Choroid plexus epithelial cell (primary cell): Measurements from ENCODE around the gene F5.

Experiments
- DNase-seq: peaks from one replicate; pipeline ENCODE4 v3.0.0-alpha.2; 2010; ENCODE audit warnings: low read depth
- H3K4me3 ChIP-seq: 2 replicates; pipeline ENCODE4 v1.5.1; 2011; ENCODE audit warnings: low read depth, mild to moderate bottlenecking, control low read depth, low read length, moderate library complexity
- TF ChIP-seq, protein P1 (sequence below): conservative IDR thresholded peaks from 2 replicates; pipeline ENCODE4 v1.5.1; 2011; ENCODE audit warnings: low read depth, mild to moderate bottlenecking, control low read depth, inconsistent platforms, low read length, moderate library complexity

Gene F5

DNA sequence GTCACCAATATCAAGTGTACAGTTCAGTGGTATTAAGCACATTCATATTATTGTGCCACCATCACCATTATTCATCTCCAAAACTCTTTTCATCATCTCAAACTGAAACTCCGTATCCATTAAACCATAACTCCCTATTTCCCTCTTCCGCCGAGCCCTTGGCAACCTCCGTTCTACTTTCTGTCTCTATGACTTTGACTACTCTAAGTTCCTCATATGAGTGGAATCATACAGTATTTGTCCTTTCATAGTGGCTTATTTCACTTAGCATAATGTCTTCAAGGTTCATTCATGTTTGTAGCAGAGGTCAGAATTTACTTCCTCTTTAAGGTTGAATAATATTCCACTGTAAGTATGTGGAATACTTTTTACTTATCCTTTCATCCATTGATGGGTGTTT is 21.9 kb upstream of the F5 start:
- TF ChIP-seq, protein P1, sequence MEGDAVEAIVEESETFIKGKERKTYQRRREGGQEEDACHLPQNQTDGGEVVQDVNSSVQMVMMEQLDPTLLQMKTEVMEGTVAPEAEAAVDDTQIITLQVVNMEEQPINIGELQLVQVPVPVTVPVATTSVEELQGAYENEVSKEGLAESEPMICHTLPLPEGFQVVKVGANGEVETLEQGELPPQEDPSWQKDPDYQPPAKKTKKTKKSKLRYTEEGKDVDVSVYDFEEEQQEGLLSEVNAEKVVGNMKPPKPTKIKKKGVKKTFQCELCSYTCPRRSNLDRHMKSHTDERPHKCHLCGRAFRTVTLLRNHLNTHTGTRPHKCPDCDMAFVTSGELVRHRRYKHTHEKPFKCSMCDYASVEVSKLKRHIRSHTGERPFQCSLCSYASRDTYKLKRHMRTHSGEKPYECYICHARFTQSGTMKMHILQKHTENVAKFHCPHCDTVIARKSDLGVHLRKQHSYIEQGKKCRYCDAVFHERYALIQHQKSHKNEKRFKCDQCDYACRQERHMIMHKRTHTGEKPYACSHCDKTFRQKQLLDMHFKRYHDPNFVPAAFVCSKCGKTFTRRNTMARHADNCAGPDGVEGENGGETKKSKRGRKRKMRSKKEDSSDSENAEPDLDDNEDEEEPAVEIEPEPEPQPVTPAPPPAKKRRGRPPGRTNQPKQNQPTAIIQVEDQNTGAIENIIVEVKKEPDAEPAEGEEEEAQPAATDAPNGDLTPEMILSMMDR = no peak
- no peak overlapping the region for H3K4me3 ChIP-seq
- DNase-seq = no peak

DNA sequence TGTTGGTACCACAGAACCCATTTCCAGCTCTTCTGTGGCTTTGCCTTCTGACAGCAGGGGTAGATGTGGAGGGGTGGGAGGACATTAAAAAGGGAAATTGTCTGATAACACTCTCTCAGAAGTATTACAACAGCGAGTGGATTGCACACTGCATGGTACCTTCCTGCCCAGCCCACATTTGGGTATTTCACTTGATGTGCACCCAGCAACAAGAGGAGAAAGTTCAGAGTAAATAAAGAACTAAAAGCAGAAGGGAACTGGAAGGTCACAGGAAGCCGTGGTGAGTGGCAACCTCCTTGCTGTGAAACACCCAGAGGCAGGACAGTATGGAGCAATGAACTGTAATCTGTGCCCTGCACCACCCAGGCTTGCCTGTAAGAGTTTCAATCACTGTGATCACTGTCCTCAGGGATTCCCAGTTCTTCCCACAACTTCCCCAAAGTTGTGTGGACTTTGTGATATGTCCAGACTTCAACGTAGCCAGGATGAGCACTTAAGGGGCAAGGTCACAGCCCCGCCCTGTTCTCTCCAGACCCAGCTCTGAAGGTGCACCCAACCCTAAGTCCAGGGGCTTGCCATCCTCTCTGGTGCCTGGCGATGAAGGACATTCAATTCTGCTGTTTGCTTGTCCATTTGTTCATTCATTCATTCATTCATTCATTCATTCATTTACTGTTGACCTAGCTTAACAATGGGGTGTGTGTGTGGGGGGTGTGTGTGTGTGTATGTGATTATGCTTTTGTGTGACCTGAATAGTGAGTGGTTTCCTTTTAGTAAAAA is 18.7 kb upstream of the F5 start:
- TF ChIP-seq, protein P1 = no peak
- no peak overlapping the region for H3K4me3 ChIP-seq

DNA sequence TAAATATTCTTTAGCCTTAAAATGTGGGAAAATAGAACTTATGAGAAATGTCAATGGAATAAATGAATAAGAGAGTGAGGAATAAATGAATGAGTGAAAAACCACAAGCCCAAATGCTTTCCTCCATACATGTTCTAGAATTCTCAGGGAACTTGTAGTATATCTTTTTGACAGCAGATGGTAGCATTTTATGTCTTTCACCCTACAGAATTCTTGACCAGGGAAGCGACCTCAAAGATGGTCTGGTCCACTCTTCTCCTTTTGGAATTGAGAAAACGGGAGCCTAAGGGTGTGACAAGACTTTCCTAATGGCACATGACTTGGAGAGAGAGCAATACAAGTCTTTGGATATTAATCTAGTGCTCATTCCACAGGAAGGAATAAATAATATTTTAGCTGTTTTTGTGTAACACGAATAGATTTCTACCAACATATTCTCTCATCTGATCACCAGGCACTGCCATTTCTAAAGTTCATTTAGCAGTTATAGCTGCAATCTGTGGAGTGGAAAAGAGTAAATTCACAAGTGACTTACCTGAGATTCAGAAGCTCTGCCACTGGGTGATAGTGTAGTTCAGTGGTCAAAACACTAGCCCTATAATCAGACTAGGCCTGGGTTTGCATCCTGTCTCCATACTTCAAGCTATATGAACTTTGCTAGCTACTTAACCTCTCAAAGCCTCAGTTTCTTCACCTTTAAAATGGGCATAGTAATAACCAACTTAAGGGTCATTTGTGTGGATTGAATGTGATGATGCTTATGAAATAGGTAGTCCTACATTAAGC is 15.0 kb upstream of the F5 start:
- no peak overlapping the region for H3K4me3 ChIP-seq
- TF ChIP-seq, protein P1 = peak; percentile 61
- peak; percentile 67 for DNase-seq

More for the DNA sequence above, 18.7 kb upstream of the F5 start:
- no peak for DNase-seq

DNA sequence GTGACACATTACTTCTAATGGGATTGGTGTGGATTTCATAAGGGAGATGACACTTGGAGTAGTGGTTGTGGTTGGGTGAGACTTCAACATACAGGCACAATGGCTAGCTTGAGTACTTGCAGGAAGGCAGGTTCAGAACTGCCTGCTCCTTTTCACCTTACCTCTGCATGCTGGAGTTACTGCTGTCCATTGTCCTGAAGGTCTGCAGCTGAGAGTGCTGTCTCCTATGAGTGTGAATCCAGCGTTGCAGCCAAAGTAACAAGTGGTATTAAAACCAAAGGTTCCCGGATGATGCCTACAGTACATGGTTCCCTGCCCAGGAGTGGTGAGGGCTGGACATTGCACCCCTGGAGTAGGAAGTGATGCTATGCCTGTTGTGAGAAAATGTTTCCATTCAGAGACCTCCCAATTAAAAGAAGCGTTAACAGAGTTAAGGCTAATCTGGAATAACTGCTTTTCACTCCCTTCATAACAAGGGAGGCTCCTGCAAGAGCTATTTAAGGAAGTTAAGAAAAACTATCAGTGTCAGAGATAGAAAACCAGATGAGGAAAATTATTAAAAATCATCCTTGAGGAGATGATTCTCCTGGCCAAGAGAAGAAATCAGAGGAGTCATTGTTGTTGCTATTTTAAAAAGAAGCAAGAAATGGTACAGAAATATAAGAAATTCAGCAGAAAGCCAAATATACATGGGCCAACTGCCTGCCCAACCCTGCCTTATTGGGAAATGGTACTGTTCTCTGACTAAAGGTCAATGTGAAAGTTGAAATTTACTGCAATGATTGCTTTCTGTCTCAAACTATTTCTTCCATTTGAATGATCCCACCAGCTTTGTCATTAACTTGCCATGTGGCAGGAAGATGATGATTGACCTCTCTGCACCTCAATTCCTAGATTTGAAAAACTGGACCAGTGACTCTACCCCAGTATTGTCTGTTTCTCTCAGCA is 9.8 kb upstream of the F5 start:
- peak; percentile 71 for DNase-seq
- TF ChIP-seq, protein P1 = no peak
- no peak overlapping the region for H3K4me3 ChIP-seq

DNA sequence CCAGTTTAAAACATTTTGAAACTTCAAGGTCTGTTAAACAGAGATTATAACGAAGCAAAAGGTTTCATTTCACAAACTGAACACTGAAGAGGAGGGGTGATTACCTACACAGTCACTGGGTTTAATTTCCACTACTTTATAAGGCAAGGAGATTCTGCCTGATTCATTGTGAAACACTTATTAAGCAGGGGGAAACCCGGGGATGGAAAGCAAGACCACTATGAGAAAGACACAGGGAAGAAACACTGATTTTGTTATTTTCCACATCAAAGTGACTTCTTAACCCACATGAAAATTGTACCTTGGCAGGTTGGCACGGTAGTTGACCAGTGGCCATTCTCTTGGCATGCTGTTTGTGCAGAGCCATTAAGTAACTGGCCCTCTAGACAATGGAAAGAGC is 8.1 kb upstream of the F5 start:
- H3K4me3 ChIP-seq = no peak overlapping the region
- TF ChIP-seq, protein P1 = no peak
- no peak for DNase-seq

DNA sequence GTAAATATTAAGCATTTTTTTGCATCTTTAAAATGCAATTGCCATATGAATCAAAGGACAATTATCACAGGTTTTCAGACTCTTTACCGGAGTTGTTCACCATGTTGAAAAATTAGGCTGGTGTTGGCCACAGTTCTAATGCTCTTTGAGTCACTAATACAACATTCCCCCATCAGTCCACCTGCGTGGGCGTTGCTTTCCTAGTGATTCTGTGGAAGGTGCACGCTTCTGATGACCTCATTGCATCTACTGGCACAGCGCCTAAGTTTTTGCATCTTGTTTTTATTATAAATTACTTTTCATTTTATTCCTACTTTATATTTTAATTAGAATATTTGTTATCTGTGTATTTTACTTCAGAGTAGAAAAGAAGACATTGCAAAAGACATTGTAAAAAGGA is 4.7 kb upstream of the F5 start:
- TF ChIP-seq, protein P1 = no peak
- DNase-seq = no peak
- H3K4me3 ChIP-seq = no peak overlapping the region
